Hepatocyte (in vitro differentiated cells): Measurements from ENCODE around the gene STARD13. TPM values are rescaled to one million over a fixed set of nuclear protein-coding genes. Genes with fewer than 3 reads are reported as not detected.
"Not testable (repeated sequence)": the region's sequence is repeated elsewhere in the genome, so short reads cannot be mapped to it uniquely, and the experiment has no call there.

Experiments used
- DNase-seq: peaks from one replicate; pipeline ENCODE4 v3.0.0-alpha.2; 2016; ENCODE audit warnings: low spot score
- H2AFZ ChIP-seq: fragments of 200-600 bp; sonication (generic); 2 replicates; pipeline ENCODE4 v1.6.0; 2016; ENCODE audit warnings: antibody characterized with exemption, mild to moderate bottlenecking
- H3K27ac ChIP-seq: fragments of 200-600 bp; sonication (generic); 2 replicates; pipeline ENCODE4 v1.5.1; 2016; ENCODE audit warnings: mild to moderate bottlenecking
- H3K27me3 ChIP-seq: fragments of 200-600 bp; sonication (generic); 2 replicates; pipeline ENCODE4 v1.6.1; 2016
- H3K36me3 ChIP-seq: fragments of 200-600 bp; sonication (generic); replicated peaks from 2 replicates; pipeline ENCODE4 v1.5.1; 2016; ENCODE audit warnings: low read depth; ENCODE audit not compliant: insufficient read depth
- H3K4me1 ChIP-seq: fragments of 200-600 bp; sonication (generic); 2 replicates; pipeline ENCODE4 v1.5.1; 2016; ENCODE audit warnings: mild to moderate bottlenecking, moderate library complexity; ENCODE audit not compliant: insufficient read depth
- H3K4me2 ChIP-seq: fragments of 200-600 bp; sonication (generic); 2 replicates; pipeline ENCODE4 v1.6.0; 2016
- H3K4me3 ChIP-seq: fragments of 200-600 bp; sonication (generic); 2 replicates; pipeline ENCODE4 v1.5.1; 2016; ENCODE audit warnings: mild to moderate bottlenecking
- H3K79me2 ChIP-seq: fragments of 200-600 bp; sonication (generic); 2 replicates; pipeline ENCODE4 v1.6.0; 2017; ENCODE audit warnings: mild to moderate bottlenecking
- H3K9me2 ChIP-seq: fragments of 200-600 bp; sonication (generic); replicated peaks from 2 replicates; pipeline ENCODE4 v1.6.0; 2017; ENCODE audit warnings: mild to moderate bottlenecking; ENCODE audit not compliant: insufficient read depth
- H3K9me3 ChIP-seq: fragments of 200-600 bp; sonication (generic); 2 replicates; pipeline ENCODE4 v1.5.1; 2016; ENCODE audit warnings: low read depth, mild to moderate bottlenecking
- H4K20me1 ChIP-seq: fragments of 200-600 bp; sonication (generic); 2 replicates; pipeline ENCODE4 v1.6.0; 2016; ENCODE audit warnings: mild to moderate bottlenecking; ENCODE audit not compliant: insufficient read depth, poor library complexity, severe bottlenecking
- EZH2 ChIP-seq: fragments of 200-600 bp; sonication (generic); IDR thresholded peaks from 2 replicates; pipeline ENCODE4 v1.6.1; 2016; ENCODE audit warnings: antibody characterized with exemption, mild to moderate bottlenecking, borderline replicate concordance
- EZH2phosphoT487 ChIP-seq: fragments of 200-600 bp; sonication (generic); IDR thresholded peaks from one replicate; pipeline ENCODE4 v1.6.1; 2018; ENCODE audit warnings: antibody characterized with exemption, mild to moderate bottlenecking, low read depth, moderate library complexity; ENCODE audit not compliant: unreplicated experiment, severe bottlenecking
- WGBS: methylation state at CpG from one replicate; pipeline ENCODE4 v1.1.6; 2016; ENCODE audit warnings: low lambda C conversion rate; ENCODE audit errors: missing lambda C conversion rate; 5-methylcytosine and 5-hydroxymethylcytosine counted together
- polyA plus RNA-seq: library from polyadenylated mRNA; unstranded; fragments of >200 nt; fragmentation: Nextera tagmentation; extraction: Ambion mirVana; gene quantifications from 2 replicates; pipeline ENCODE4 v1.2.1, GENCODE V29; 2016
- total RNA-seq: library from RNA; depleted of rRNA; stranded (reverse); fragments of >200 nt; gene quantifications from 2 replicates; pipeline ENCODE4 v1.2.3, GENCODE V29; 2014
- TF ChIP-seq, protein P1 (sequence below): fragments of 200-600 bp; sonication (generic); IDR thresholded peaks from 2 replicates; pipeline ENCODE4 v1.5.1; 2016; ENCODE audit warnings: antibody characterized with exemption, mild to moderate bottlenecking; ENCODE audit not compliant: poor library complexity

STARD13 gene
- total and polyA plus RNA-seq, 2 experiments from 2014 or later = 5.4 to 13.5 TPM

DNA sequence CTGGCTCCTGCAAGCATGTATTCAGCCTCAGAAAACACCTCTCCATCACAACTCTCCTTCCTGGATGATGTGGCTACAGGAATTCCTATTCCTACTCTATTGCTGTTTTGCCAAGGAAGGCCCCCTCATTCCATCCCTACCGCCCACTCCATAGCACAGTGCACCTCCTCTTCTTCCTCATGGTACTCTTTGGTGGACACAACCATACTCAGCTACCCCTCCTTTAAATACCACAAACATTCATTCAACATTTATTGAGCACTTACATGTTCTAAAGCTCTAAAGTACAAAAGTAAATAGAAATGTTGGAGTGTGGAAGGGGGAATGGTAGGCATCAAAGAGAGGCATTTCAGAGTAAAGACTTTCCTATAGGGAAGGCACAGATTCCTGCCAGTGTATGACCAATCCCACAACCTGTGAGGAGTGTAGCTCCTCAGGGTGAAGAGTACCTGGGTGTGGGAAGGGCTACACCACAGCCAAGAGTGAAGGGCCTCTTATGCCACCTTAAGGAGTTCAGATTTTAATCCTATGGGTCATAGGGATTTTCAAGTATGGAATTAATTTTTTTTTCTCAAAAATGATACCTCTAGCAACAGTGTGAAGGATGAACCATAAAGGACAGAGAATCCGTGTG, 42.5 kb downstream of the STARD13 start:
- DNase-seq = no peak
- Histone ChIP-seq H3K36me3 (no peaks in the 10 kb centered on the region), H3K79me2 (peaks cover 15% of the 10 kb centered on the region), H2AFZ (no peak overlapping the region), H3K4me2 (no peak overlapping the region), H3K27me3 (no peaks in the 10 kb centered on the region), H3K4me3 (no peak overlapping the region), H3K27ac (peak overlapping the region; percentile 4), H3K9me3 (no peaks in the 10 kb centered on the region), H4K20me1 (no peaks in the 10 kb centered on the region), H3K9me2 (no peaks in the 10 kb centered on the region), H3K4me1 (no peaks in the 10 kb centered on the region)
- WGBS = 93% methylated on average over 2 of the region's 2 CpGs
- TF ChIP-seq EZH2 (no peak), EZH2phosphoT487 (no peak)
- TF ChIP-seq, protein P1, sequence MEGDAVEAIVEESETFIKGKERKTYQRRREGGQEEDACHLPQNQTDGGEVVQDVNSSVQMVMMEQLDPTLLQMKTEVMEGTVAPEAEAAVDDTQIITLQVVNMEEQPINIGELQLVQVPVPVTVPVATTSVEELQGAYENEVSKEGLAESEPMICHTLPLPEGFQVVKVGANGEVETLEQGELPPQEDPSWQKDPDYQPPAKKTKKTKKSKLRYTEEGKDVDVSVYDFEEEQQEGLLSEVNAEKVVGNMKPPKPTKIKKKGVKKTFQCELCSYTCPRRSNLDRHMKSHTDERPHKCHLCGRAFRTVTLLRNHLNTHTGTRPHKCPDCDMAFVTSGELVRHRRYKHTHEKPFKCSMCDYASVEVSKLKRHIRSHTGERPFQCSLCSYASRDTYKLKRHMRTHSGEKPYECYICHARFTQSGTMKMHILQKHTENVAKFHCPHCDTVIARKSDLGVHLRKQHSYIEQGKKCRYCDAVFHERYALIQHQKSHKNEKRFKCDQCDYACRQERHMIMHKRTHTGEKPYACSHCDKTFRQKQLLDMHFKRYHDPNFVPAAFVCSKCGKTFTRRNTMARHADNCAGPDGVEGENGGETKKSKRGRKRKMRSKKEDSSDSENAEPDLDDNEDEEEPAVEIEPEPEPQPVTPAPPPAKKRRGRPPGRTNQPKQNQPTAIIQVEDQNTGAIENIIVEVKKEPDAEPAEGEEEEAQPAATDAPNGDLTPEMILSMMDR = no peak

GRCh38 chr13:33242372-33242771, 43.2 kb downstream of the STARD13 start:
- H3K79me2 ChIP-seq, DNase-seq, H3K4me3 ChIP-seq, H3K4me1 ChIP-seq, H3K27me3 ChIP-seq, H4K20me1 ChIP-seq, H3K36me3 ChIP-seq, H3K4me2 ChIP-seq, H3K9me3 ChIP-seq, H3K9me2 ChIP-seq, H2AFZ ChIP-seq: not testable (repeated sequence)
- 60% methylated on average over 6 of the region's 6 CpGs for WGBS
- H3K27ac ChIP-seq = peak overlapping the region; percentile 33

GRCh38 chr13:33236021-33236420, 49.5 kb downstream of the STARD13 start:
- WGBS = 80% methylated on average over 8 of the region's 8 CpGs
- Histone ChIP-seq H3K27ac (no peak overlapping the region), H3K9me2 (no peaks in the 10 kb centered on the region), H3K36me3 (no peaks in the 10 kb centered on the region), H3K4me1 (no peaks in the 10 kb centered on the region), H3K27me3 (no peaks in the 10 kb centered on the region), H2AFZ (no peak overlapping the region), H4K20me1 (no peaks in the 10 kb centered on the region), H3K79me2 (no peaks in the 10 kb centered on the region), H3K4me3 (no peak overlapping the region), H3K9me3 (no peaks in the 10 kb centered on the region), H3K4me2 (no peak overlapping the region)
- TF ChIP-seq EZH2phosphoT487 = no peak
- TF ChIP-seq EZH2 = no peak
- TF ChIP-seq, protein P1 = no peak
- no peak for DNase-seq

- H3K79me2 ChIP-seq = no peaks in the 10 kb centered on the region
Measured at GRCh38 chr13:33235564-33235963, 50.0 kb downstream of the STARD13 start.

More at GRCh38 chr13:33235564-33235963, 50.0 kb downstream of the STARD13 start:
- H4K20me1 ChIP-seq = no peaks in the 10 kb centered on the region
- H3K4me1 ChIP-seq = no peaks in the 10 kb centered on the region
- no peak overlapping the region for H3K4me3 ChIP-seq
- H3K27ac ChIP-seq = no peak overlapping the region
- no peaks in the 10 kb centered on the region for H3K9me3 ChIP-seq
- H3K36me3 ChIP-seq = no peaks in the 10 kb centered on the region
- DNase-seq = no peak
- no peaks in the 10 kb centered on the region for H3K27me3 ChIP-seq
- WGBS = 91% methylated on average over 3 of the region's 3 CpGs
- no peak for TF ChIP-seq EZH2phosphoT487
- TF ChIP-seq EZH2 = no peak
- TF ChIP-seq, protein P1 = no peak
- H3K9me2 ChIP-seq = no peaks in the 10 kb centered on the region
- no peak overlapping the region for H3K4me2 ChIP-seq
- H2AFZ ChIP-seq = no peak overlapping the region
